HG03159 (cell line): ENCODE results near the gene HSPA12B.

Experiments used
- ATAC-seq: cut with Tn5 transposase; IDR thresholded peaks from one replicate; pipeline ENCODE4 v1.9.1; 2021; ENCODE audit warnings: mild to moderate bottlenecking, moderate library complexity; ENCODE audit not compliant: unreplicated experiment

The HSPA12B gene

DNA sequence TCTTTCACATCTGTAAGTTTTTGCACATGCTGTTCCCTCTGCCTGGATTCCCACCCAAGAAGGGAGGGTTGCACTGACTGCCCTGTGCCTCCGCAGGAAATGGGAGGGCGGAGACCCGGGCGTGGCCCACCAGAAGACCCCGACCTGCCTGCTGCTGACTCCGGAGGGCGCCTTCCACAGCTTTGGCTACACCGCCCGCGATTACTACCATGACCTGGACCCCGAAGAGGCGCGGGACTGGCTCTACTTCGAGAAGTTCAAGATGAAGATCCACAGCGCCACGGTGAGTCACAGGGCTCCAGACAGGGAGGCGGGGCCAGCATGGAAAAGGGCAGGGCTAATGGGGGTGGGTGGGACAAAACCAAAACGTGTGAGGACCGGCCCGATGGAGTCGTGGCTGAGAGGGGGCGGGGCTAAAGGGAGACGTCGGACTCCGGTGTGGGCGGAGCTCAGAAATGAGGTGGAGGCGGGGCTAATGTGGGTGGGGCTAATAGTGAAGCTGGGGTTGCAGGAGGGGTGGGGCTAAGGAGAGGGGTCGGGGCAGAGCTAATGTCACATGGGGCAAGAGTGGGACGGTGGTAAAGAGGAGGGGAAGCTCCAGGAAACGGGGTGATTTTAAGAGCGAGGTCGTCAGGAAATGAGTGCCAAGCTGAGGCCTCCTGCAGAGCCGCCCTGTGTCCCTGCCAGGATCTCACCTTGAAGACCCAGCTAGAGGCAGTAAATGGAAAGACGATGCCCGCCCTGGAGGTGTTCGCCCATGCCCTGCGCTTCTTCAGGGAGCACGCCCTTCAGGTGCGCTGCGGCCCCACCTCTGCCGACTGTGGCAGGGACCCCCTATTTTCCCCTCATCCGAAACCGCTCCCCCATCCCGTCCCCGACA lies 12.6 kb downstream of the HSPA12B start:
- no peak for ATAC-seq

DNA sequence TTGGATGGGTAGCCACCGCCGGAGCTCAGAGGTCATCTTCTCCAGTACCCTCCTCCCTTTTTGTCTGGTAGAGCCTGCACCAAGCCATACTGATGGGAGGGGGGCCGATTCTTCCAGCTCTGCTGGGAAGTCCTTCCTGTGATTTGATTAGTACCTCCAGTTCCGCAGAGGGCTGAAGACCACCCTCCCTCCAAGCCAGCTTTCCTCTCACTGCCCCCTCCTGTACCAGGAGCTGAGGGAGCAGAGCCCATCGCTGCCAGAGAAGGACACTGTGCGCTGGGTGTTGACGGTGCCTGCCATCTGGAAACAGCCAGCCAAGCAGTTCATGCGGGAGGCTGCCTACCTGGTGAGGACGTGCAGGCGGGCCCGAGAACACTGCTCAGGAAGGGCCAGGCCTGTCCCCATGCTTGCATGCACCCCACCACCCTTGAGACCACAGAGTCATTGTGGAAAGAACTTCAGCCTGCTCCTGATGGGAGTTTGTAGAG lies 13.2 kb downstream of the HSPA12B start:
- ATAC-seq, result no peak

DNA sequence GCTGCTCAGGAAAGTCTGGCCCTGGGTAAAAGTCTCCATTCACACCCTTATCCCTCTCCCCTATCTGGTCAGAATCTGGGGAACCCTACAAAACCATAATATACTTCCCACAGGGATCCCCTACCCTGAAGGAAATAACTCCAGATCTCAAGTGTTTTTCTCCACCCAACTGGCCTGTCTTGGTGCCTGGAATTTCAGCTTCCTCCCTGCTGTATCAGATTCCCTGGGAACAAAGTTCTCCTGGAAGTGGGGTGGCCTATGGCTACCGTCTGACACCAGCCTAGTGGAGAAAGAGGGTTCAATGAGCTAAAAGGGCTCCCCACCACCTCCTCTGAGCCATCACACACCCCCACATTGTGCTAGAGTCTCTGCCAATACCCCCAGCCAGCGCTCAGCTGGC lies 15.0 kb downstream of the HSPA12B start:
- ATAC-seq, result no peak

DNA sequence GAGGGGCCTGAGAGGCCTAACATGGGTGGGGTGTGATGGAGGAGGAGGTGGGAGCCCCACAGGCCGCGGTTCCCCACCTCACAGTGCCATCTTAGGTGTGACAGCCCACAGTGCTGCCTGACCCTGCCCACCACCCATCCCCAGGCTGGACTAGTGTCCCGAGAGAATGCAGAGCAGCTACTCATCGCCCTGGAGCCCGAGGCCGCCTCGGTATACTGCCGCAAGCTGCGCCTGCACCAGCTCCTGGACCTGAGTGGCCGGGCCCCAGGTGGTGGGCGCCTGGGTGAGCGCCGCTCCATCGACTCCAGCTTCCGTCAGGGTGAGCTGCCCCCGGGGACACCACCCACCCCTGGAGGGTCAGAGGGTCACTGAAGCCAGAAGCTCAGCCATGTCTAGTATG lies 15.6 kb downstream of the HSPA12B start:
- no peak for ATAC-seq

DNA sequence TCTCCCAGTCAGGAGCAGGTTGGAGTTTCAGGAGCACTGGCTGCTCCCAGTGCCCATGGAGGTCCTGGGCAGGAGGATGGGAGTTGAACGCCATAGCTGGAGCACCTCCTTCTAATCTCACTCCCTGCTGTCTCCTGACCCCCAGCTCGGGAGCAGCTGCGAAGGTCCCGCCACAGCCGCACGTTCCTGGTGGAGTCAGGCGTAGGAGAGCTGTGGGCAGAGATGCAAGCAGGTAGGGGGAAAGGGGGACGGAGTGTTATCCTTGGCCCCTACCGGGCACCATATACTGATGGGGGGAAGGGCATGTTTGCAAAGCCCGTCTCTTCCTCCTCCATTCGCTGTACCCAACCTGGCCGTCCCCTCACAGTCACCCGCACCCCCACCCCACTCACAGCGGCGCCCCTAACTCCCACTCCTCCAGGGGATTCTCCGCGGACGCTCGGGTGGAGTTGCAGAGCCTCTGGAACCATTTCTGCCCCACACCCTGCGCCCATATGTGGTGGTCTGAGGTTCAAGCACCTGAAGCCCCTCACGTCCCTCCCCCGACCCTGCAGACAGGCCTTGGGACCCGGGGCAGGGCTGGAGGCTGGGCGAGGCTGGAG lies 16.7 kb downstream of the HSPA12B start:
- ATAC-seq, result no peak

DNA sequence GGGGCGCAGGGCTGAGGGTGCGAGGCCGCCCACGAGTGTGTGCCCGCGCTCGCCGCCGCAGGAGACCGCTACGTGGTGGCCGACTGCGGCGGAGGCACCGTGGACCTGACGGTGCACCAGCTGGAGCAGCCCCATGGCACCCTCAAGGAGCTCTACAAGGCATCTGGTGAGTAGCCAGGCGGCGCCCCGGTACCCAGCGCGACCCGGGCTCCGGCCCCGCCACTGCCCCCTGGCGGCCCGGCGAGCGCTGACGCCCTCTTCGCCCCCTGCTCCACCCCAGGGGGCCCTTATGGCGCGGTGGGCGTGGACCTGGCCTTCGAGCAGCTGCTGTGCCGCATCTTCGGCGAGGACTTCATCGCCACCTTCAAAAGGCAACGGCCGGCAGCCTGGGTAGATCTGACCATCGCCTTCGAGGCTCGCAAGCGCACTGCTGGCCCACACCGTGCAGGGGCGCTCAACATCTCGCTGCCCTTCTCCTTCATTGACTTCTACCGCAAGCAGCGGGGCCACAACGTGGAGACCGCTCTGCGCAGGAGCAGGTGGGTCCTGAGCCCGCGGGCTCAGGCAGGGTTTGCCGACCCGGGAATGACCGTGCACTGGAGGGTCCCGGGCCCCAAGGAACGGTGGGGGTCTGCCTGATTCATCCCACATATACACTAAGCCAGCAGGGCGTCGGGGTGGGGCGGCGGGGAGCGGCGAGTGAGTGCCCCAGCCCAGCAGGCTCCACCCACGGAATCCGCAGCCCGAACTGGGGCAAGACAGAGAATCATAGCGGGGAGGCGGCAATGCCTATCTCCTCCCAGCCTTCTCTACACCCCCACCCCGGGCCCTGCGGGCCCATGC lies 17.4 kb downstream of the HSPA12B start:
- no peak for ATAC-seq

DNA sequence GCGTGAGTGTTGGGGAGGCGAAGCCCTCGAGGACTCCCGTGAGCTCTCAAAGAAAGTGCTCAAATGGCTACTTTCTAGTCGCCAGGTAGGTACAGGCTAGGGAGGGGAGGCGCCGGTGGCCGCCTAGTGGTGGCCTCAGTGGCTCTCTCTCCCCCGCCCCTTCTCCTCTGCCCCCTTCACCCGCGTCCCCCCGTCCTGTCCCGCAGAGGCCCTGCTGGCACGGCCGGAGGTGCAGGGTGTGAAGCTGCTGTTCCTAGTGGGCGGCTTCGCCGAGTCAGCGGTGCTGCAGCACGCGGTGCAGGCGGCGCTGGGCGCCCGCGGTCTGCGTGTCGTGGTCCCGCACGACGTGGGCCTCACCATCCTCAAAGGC lies 18.8 kb downstream of the HSPA12B start:
- no peak for ATAC-seq

DNA sequence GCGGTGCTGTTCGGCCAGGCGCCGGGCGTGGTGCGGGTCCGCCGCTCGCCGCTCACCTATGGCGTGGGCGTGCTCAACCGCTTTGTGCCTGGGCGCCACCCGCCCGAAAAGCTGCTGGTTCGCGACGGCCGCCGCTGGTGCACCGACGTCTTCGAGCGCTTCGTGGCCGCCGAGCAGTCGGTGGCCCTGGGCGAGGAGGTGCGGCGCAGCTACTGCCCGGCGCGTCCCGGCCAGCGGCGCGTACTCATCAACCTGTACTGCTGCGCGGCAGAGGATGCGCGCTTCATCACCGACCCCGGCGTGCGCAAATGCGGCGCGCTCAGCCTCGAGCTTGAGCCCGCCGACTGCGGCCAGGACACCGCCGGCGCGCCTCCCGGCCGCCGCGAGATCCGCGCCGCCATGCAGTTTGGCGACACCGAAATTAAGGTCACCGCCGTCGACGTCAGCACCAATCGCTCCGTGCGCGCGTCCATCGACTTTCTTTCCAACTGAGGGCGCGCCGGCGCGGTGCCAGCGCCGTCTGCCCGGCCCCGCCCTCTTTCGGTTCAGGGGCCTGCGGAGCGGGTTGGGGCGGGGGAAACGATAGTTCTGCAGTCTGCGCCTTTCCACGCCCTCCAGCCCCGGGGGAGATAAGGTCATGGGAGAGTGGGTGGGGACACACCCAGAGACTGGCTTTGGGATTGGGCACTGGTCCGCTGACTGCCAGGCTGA lies 19.3 kb downstream of the HSPA12B start:
- ATAC-seq, result no peak

DNA sequence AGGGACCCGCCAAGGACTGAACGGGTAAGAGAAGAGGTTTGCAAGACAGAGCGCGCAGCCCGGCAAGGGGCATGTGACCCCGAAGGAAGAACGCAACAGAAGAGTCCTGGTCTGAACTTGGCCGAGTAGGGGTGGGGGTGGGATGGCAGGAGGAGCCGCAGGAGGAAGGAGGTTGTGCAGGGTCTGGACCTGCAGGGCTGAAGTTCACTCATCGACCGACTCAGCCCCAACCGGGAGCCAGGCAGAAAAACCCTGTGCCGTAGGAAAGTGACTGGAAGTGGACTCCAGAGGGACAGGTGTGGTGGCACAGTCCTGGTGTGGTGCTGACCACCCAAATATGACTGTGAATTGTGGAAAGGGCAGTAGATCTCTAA lies 19.9 kb downstream of the HSPA12B start:
- no peak for ATAC-seq

DNA sequence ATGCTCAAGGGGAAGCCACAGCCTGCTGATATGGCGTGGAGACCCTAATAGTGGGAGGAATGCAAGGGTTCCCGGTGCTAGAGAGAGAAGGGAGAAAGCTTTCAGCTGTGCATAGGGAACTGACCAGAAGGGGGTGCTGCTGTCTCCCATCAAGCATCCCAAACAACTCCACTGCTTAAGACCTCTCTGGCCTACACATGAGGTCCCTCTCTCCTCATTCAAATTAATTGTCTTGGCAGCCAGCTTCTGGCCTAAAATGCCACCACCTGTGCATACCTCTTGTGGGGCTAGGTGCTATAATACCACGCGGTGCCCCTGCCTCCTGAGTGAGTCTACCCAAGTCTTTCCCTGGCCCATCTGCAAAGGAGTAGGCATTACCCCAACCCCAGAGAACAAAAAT lies 20.6 kb downstream of the HSPA12B start:
- ATAC-seq, result no peak

DNA sequence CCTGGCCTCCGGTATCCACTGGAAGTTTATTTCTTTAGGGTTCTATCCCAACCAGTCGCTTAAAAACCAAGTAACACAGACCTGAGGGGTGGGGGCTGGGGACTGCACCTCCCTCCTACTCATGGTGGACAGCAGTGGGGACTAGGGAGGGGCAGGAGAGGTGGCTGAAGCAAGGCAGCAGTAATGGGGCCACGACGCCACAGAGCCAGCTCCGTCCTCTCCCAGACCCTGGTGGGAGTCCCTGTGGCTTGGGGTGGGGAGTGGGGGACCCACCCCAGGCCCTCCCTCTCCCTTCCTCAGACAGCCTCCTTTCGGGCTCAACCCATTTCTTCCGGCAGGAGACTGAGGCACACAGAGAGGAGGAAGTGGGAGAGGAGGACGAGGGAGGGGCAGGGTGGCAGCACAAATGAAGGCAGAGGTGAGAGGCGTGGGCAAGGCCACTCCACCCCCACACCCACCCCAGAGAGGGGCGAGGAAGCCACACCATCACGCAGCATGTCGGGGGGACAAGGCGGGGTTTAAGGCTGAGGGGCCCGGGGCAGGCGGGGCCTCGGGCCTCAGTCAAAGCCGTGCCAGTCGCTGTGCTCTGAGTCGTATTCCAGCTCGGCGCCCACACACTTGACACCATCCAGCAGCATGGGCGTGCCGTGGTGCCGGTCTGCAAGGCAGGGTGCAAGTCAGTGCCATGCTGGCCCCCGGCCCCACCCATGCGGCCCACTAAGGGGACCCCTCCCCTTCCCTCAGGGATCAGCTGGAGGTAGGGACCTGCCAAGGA lies 21.2 kb downstream of the HSPA12B start:
- no peak for ATAC-seq

DNA sequence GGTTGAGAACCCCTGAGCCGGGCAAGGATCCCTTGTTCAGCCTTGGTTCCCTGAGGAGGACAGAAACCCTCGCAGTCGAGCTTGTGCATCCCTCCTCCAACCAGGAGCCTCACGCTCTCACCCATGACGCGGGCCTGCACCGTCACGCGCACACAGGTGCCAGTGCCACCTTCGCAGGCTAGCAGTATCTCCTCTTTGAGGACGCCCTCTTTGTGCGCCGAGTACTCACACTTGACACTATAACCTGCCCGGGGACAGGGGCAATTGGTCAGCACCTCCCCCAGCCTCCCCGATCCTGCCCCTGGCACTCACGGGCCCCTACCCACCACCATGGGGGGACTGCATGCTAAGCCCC lies 21.8 kb downstream of the HSPA12B start:
- ATAC-seq, result no peak

DNA sequence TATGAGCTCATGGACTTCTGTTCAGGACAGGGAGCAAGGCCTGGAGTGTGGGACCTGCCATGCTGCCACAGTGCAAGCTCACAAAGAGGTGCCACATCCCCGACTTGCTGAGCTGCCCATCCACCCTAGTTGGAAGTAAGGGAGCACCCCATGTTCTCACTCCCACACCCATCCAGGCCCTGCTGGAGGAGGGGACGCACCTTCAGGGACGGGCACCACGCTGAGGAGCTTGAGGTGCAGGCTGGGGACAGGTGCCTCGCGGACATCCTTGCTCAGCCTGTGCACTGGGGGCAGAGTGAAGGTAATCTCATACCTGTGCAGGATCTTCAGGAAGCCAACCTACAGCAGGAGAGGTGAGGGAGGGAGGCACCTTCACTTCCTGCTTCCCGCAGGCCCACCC lies 22.8 kb downstream of the HSPA12B start:
- no peak for ATAC-seq

DNA sequence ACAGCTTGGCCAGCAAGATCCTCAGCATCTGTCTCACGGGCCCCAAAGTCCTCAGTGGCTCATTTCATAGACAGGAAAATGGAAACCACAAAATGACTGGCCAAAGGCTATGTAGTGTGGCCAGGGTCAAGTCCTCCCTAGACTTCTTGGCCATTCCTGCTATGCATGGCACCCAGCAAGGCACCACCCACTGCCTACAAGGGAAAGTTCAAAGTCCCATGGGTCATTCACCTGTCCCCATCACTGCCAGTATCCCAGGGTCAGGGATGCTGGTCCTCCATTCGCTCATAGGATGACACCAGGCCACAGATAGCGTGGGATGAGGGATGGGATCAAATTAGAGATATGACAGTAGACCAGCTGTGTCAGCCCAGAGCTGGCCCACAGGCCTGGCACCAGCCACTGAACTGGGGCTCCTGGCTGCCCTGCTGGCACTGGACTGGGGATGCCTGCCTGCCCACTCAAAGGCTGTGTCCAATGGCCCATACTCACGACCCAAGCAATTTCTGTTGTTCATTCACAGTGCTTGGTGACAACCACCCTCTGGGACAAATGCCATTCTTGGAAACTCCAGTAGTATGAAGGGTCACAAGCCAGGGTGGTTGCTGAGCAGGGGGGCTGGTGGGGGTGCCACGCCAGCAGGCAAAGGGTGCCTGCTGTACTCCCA lies 23.5 kb downstream of the HSPA12B start:
- ATAC-seq, result no peak

DNA sequence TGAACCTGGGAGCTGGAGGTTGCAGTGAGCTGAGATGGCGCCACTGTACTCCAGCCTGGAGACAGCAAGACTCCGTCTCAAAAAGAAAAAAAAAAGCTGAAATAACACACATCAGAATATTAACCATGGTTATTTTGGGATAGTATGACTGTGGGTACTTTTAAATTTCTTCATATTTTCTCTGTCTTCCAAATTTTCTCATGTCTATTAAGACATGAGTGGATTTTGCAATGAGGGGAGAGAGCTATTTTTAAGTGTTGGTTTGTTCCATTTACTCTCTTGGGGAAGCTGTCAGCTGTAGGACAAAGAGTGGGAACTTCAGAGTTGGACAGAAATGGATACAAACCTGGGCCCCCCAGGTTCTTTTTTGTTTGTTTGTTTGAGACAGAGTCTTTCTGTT lies 24.8 kb downstream of the HSPA12B start:
- ATAC-seq, result no peak

DNA sequence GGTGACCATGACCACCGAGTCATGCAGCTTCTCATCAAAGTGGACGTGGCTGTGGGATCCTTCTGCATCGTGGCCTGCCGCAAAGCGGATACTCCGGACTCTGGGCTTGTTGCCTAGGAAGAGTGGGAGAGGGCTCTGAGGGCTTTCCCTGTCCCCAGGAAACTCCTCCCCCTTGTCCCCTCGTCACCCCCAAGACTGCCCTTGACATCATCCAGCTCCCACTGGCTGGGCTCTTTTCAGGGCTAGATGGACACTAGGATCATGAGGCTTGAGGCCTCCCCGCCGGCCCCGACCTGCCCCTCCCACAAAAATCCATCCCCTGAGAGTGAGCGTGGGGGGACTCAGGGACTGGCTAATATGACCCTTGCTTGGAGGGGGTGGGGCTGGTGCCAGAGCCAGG lies 26.1 kb downstream of the HSPA12B start:
- ATAC-seq, result no peak

DNA sequence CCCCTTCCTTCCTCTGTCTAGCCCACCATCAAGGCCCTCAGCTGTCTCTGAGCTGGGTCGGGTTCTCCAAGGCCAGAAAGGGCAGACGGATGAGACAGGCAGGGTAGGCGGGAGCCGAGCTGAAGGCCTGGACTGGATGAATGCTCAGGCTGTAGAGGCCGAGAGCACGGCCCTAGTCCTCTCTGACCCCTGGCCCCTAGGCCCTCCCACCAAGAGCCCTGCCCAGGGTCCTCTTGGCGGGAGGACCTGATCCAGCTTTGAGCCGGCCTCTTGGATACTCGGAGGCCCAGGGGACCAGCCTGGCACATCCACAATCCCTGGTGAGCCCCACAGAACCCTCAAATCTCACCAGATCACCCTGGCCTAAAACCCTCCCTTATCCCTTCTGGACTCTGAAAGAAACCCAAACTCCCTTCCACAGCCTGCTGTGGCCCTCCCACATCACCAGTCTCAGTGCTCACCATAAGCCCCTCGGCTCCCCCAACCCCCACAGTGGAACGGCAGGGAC lies 26.9 kb downstream of the HSPA12B start:
- no peak for ATAC-seq

DNA sequence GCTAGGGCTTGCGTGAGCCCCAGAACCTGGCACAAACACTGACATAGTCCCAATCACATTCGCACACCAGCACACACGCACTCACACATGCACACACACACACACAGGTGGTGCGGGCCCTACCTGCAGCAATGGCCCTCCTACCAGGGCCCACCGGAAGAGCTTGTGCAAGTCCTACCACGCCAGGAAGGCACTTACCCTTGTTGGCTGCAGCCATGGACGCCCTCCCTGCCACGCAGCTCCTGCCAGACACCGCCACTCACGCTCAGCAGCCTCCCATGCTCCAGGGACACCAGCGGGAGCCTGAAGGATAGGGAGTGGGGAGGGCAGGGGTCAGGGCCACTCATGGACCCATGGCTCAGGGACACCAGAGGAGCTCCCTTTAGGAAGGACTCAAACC lies 27.4 kb downstream of the HSPA12B start:
- no peak for ATAC-seq

DNA sequence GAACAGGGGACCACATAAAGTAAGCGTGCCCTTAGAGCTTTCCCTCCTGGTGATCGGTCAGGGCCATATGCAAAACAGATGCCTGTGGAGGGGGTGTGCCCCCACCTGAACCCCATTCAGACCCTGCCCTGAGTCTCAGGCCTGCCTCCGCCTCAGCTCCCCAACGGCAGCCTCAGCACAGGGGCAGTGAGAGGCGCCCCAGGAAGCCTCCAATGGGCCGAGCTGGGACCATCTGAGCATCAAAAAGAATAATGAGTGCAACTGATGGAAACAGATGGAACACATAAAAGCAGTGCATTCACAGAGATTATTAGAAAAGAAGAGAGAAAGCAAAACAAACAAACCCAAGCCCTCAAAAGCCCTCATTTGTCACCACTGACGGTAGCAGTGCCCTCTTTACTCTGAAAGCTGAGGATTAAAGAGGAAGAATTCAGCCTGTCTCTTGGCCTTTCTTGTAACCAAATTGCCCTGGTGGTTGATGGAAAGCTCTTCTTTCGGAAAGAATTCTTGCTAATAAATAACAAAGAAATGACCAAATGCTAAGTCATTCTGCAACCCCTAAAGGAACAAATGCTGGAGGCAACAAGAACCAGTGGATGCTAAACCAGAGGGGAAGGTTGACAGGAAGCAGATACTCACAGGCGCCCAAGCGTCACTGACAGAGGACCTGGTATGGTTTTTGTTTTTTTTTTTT lies 28.3 kb downstream of the HSPA12B start:
- no peak for ATAC-seq
